GM12801 (cell line): Measurements from ENCODE around the gene STK11IP.

Source experiments
- CTCF ChIP-seq: IDR thresholded peaks from one replicate; pipeline ENCODE4 v1.5.1; 2011; ENCODE audit warnings: control low read depth; ENCODE audit not compliant: insufficient read length; ENCODE audit errors: extremely low read depth

STK11IP gene

DNA sequence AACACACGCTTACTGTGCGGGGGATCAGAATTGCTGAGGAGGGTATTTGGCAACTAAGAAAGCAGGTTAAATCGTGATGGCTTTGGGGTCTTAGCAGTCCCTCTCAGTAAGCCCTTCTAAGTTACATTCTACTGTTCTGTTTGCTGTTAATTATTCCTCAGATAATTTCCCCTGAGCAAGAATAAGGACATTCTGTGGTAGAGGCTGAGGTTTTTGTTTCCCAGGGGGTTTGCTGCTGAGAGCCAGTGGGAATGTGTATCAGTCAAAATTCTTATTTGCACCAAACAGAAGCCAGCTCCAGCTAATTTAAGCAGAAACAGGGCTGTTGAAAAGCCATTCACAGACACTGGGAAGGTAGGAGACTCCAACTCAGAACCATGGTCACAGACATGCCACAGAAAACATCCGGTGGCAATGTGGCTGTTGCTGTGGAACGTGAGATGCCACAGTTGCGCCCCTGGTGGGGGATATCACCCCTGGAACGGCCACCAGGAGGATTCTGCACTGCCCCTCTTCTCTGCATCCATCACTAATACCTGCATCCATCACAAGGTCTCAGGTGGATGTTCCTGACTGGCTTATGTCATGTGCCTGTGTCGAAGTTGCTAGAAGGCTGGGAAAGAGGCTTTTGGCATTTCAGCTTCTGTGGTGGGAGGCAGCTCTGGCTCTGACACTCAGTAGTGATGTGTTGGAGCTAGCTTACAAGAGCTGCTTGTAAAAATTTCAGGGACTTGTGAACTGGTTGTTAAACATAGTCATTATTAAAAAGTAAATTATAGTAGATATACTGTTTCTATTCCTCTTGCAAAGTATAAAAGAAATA, 53.0 kb downstream of the STK11IP start:
- no peak for TF ChIP-seq CTCF

DNA sequence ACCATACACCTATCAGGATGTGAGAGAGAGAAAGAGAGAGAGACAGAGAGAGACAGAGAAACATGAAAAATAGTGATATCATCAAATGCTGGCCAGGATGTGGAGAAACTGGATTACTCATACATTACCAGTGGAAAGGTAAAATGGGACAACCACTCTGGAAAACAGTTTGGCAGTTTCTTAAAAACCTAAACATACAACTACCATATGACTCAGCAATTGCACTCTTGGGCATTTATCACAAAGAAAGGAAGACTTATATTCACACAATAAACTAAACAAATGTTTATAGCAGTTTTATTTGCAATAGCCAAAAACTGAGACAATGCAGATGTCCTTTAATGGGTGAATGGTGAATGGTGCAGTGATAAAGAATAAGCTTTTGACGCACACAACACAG, 58.9 kb downstream of the STK11IP start:
- no peak for TF ChIP-seq CTCF

GRCh38 chr2:219658196-219658846, 60.7 kb downstream of the STK11IP start:
- no peak for TF ChIP-seq CTCF

- no peak for TF ChIP-seq CTCF
Measured at GRCh38 chr2:219658874-219659273, 61.2 kb downstream of the STK11IP start.

DNA sequence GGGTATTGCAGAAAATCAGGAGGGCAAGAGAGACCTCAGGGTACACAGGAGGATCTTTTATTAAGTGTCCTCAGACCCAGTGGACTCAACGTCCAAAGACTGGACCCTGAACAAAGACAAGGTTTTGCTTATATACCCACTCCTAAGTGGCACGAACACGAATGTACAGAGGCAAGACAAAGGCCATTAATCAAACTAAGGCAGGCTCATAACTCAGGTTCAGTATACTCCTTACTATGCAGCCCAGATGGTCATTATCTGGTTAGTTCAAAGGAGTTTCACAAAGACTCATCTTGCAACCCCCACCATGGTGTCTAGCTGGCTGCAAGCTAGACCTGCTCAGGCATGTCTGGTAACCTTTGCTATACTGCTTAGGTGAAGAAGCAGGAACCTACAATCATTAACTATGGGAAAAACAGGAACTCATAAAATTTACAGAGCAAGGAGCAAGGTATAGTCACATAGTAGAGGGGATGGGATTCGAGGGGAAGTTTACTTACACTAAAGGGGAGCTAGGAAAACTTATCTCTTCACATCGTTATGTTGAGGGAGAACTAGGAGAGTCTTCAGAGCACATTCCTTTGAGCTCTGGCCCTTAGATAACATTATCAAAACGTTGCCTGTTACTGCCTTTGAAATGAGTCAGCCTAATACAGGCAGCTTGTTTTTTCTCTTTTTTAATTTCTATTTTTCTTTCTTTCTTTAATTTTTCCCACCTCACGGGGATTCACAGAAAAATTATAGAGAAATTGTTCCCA, 63.7 kb downstream of the STK11IP start:
- TF ChIP-seq CTCF: no peak

DNA sequence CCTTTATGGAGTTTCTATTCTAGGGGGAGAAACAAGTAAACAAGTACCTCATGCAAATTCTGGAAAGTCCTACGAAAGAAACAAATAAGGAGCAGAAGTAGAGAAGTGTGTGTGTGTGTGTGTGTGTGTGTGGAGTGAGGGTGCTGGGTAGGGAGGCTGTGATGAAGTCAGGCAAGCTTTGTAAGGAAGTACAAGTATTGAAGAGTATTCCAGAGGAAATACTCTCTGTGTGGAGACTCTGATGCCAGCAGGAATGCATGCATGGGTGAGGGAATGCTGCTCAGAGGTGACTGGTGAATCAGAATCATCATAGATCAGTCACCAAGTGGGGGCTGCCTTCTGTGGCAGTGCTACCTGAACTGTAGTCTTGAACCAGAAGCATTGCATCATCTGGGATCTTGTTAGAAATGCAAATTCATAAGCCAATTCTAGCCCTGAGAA, 64.3 kb downstream of the STK11IP start:
- TF ChIP-seq CTCF: no peak

DNA sequence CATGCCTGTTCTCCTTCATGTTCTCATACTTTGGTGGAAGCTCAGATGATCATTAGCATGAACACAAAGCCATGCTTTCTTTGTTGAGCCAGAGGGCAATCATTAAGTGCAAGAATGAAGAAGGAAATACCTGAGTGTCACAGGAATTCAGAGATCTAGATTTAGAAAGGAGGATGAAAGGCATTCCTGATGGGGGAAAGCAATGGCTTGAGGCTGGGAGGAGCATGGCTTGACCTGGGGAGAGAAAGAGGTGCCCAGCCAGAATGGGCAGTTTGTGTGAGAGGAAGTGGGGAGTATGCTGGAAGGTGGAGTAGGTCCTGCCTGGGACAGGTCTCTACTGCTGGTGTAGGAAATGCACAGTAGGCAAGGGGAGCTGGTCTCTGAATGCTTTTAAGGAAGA, 64.9 kb downstream of the STK11IP start:
- TF ChIP-seq CTCF: no peak
